ENCODE results near the gene HAX1.
A peak's percentile ranks its signal among the peaks of the same experiment; 100 is the strongest.

Gene HAX1

GRCh38 chr1:154323493-154323892 lies 51.1 kb downstream of the HAX1 start:
- TF ChIP-seq CTCF (conservative IDR thresholded peaks at IDR 0.05; ENCODE audit: low read depth, low read length): no peak
- peaks cover 14% of the 10 kb centered on the region; the same call in 1 of the 2 replicates for H3K79me2 ChIP-seq (ENCODE audit: insufficient read depth, low read depth)
- no peak overlapping the region for H3K27ac ChIP-seq
- peaks cover 30% of the 10 kb centered on the region for H3K4me1 ChIP-seq (ENCODE audit: low read depth, poor library complexity, severe bottlenecking)
- H3K27me3 ChIP-seq (ENCODE audit: insufficient read depth, low read depth): peaks cover 11% of the 10 kb centered on the region
- H3K4me2 ChIP-seq: no peak overlapping the region
- no peak overlapping the region for H3K4me3 ChIP-seq (IDR thresholded peaks at IDR 0.05; ENCODE audit: insufficient read depth, low read depth, low read length)
- no peaks in the 10 kb centered on the region for H3K36me3 ChIP-seq (ENCODE audit: insufficient read depth)
- H3K9ac ChIP-seq: no peak overlapping the region
- H4K20me1 ChIP-seq (ENCODE audit: insufficient read depth): no peaks in the 10 kb centered on the region
- H2AFZ ChIP-seq (ENCODE audit: low read depth): no peak overlapping the region

- TF ChIP-seq CTCF (conservative IDR thresholded peaks at IDR 0.05; ENCODE audit: low read depth, low read length): no peak
- peak overlapping the region; percentile 96 for H3K4me3 ChIP-seq (IDR thresholded peaks at IDR 0.05; ENCODE audit: insufficient read depth, low read depth, low read length)
- peaks cover 35% of the 10 kb centered on the region for H3K4me1 ChIP-seq (ENCODE audit: low read depth, poor library complexity, severe bottlenecking)
- no peak overlapping the region for H3K27ac ChIP-seq
- H3K9ac ChIP-seq: no peak overlapping the region
- H4K20me1 ChIP-seq (ENCODE audit: insufficient read depth): no peaks in the 10 kb centered on the region
- H3K27me3 ChIP-seq (ENCODE audit: insufficient read depth, low read depth): peaks cover 11% of the 10 kb centered on the region
- H3K36me3 ChIP-seq (ENCODE audit: insufficient read depth): no peaks in the 10 kb centered on the region
- peaks cover 14% of the 10 kb centered on the region; the same call in 1 of the 2 replicates for H3K79me2 ChIP-seq (ENCODE audit: insufficient read depth, low read depth)
- peak overlapping the region; percentile 61; the same call in 1 of the 2 replicates for H3K4me2 ChIP-seq
- peak overlapping the region; percentile 86 for H2AFZ ChIP-seq (ENCODE audit: low read depth)
Measured at GRCh38 chr1:154324241-154324640, 51.8 kb downstream of the HAX1 start.

GRCh38 chr1:154324669-154325582 lies 52.5 kb downstream of the HAX1 start, which contains the start of gene ATP8B2:
Gene ATP8B2 (plus strand): TSS chr1:154325525. CDS start chr1:154328142, 2,617 bp downstream.
- Histone ChIP-seq H3K36me3 (ENCODE audit: insufficient read depth) (no peaks in the 10 kb centered on the region), H3K4me1 (ENCODE audit: low read depth, poor library complexity, severe bottlenecking) (peaks cover 42% of the 10 kb centered on the region), H3K27me3 (ENCODE audit: insufficient read depth, low read depth) (peaks cover 11% of the 10 kb centered on the region), H3K79me2 (ENCODE audit: insufficient read depth, low read depth) (peaks cover 14% of the 10 kb centered on the region; the same call in 1 of the 2 replicates), H3K27ac (peak within 1 kb of the TSS; percentile 59), H3K4me2 (peak within 1 kb of the TSS; percentile 95), H3K4me3 (IDR thresholded peaks at IDR 0.05; ENCODE audit: insufficient read depth, low read depth, low read length) (peak within 1 kb of the TSS; percentile 96), H3K9ac (peak within 1 kb of the TSS; percentile 70), H2AFZ (ENCODE audit: low read depth) (peak within 1 kb of the TSS; percentile 86), H4K20me1 (ENCODE audit: insufficient read depth) (no peaks in the 10 kb centered on the region)
- peak; percentile 100 for TF ChIP-seq CTCF (conservative IDR thresholded peaks at IDR 0.05; ENCODE audit: low read depth, low read length)
